HepG2 (cell line): ENCODE measurements around the gene IL27RA. TPM values are rescaled to one million over a fixed set of nuclear protein-coding genes. Genes with fewer than 3 reads are reported as not detected.

Experiments
- AHDC1 ChIP-seq: sonication (generic); formaldehyde crosslinking; IDR thresholded peaks from 2 replicates; pipeline ENCODE4 v1.5.1; 2020; ENCODE audit warnings: mild to moderate bottlenecking, missing genetic modification reagents, borderline replicate concordance
- CENPBD1 ChIP-seq: sonication (generic); formaldehyde crosslinking; IDR thresholded peaks from 2 replicates; pipeline ENCODE4 v1.8.0; 2022; ENCODE audit warnings: missing genetic modification reagents, low read depth, mild to moderate bottlenecking, borderline replicate concordance
- DR1 ChIP-seq: sonication (generic); formaldehyde crosslinking; IDR thresholded peaks from 2 replicates; pipeline ENCODE4 v1.8.0; 2021; ENCODE audit warnings: mild to moderate bottlenecking, missing genetic modification reagents, inconsistent platforms
- GTF2F1 ChIP-seq: fragments of 150-350 bp; IDR thresholded peaks from 2 replicates; pipeline ENCODE4 v1.6.1; 2014; ENCODE audit warnings: low read length
- HIC2 ChIP-seq: sonication (generic); formaldehyde crosslinking; IDR thresholded peaks from 2 replicates; pipeline ENCODE4 v1.9.0; 2022; ENCODE audit warnings: low read depth, missing genetic modification reagents
- LCORL ChIP-seq, 2 experiments: fragments of 450-650 bp in 1 of 2; sonication (generic) in 1 of 2; formaldehyde crosslinking in 1 of 2; IDR thresholded peaks; 2 replicates each; pipeline versions ENCODE4 v1.5.0 to v1.6.1; 2017 to 2020; ENCODE audit warnings: antibody characterized with exemption in 1 of 2, missing genetic modification reagents in 1 of 2
- NFIB ChIP-seq: sonication (generic); formaldehyde crosslinking; IDR thresholded peaks from 2 replicates; pipeline ENCODE4 v1.9.0; 2021; ENCODE audit warnings: missing genetic modification reagents, mild to moderate bottlenecking, borderline replicate concordance
- NFRKB ChIP-seq: fragments of 450-650 bp; IDR thresholded peaks from 2 replicates; pipeline ENCODE4 v1.6.1; 2017
- TMF1 ChIP-seq: sonication (generic); formaldehyde crosslinking; IDR thresholded peaks from 2 replicates; pipeline ENCODE4 v1.8.1; 2022; ENCODE audit warnings: low read depth, missing genetic modification reagents
- YEATS4 ChIP-seq: sonication (generic); formaldehyde crosslinking; IDR thresholded peaks from 2 replicates; pipeline ENCODE4 v1.4.0; 2020; ENCODE audit warnings: missing genetic modification reagents, borderline replicate concordance
- ZNF18 ChIP-seq: sonication (generic); formaldehyde crosslinking; IDR thresholded peaks from 2 replicates; pipeline ENCODE4 v1.8.0; 2022; ENCODE audit warnings: mild to moderate bottlenecking, missing genetic modification reagents; ENCODE audit not compliant: insufficient replicate concordance
- ZNF468 ChIP-seq: sonication (generic); formaldehyde crosslinking; IDR thresholded peaks from 2 replicates; pipeline ENCODE4 v1.8.0; 2022; ENCODE audit warnings: mild to moderate bottlenecking, moderate library complexity, missing genetic modification reagents
- ZNF574 ChIP-seq: sonication (generic); formaldehyde crosslinking; IDR thresholded peaks from 2 replicates; pipeline ENCODE4 v1.4.0; 2020; ENCODE audit warnings: missing genetic modification reagents
- ZNF619 ChIP-seq: sonication (generic); formaldehyde crosslinking; IDR thresholded peaks from 2 replicates; pipeline ENCODE4 v1.4.0; 2020; ENCODE audit warnings: mild to moderate bottlenecking, missing genetic modification reagents
- ZNF670 ChIP-seq: sonication (generic); formaldehyde crosslinking; IDR thresholded peaks from 2 replicates; pipeline ENCODE4 v1.8.0; 2022; ENCODE audit warnings: mild to moderate bottlenecking, missing genetic modification reagents, borderline replicate concordance
- ZNF672 ChIP-seq: sonication (generic); formaldehyde crosslinking; IDR thresholded peaks from 2 replicates; pipeline ENCODE4 v1.8.1; 2022; ENCODE audit warnings: missing genetic modification reagents
- ZNF75D ChIP-seq: sonication (generic); formaldehyde crosslinking; IDR thresholded peaks from 2 replicates; pipeline ENCODE4 v1.8.1; 2023; ENCODE audit warnings: missing genetic modification reagents, mild to moderate bottlenecking, borderline replicate concordance
- polyA plus RNA-seq, 8 experiments: library from polyadenylated mRNA; depleted of rRNA in 3 of 8; stranded (reverse) in 7 of 8; unstranded in 1 of 8; fragments of >200 nt; fragmentation: Illumina TruSeq in 4 of 8; extraction: Trizol in 4 of 8; gene quantifications; 2 replicates each; pipeline versions ENCODE4 v1.2.1 to v1.2.3, GENCODE V29; 2011 to 2016; ENCODE audit warnings: low read depth in 4 of 8, missing spikeins in 1 of 8, mixed read lengths in 1 of 8; ENCODE audit not compliant: insufficient read depth in 1 of 8
- total RNA-seq, 5 experiments: library from RNA; depleted of rRNA; stranded (reverse); fragments of >200 nt; fragmentation: Illumina TruSeq; extraction: Trizol; gene quantifications; 2 replicates each; pipeline ENCODE4 v1.2.3, GENCODE V29; 2016; ENCODE audit warnings: low read depth in 1 of 5

IL27RA gene
- total and polyA plus RNA-seq, 2 of the 13 experiments (the other 11 are each of a cell fraction or from before 2014, with no cell fraction given) = 3.5 to 8.1 TPM

GRCh38 chr19:14061081-14061749 is 29.7 kb downstream of the IL27RA start (continued):
- no peak for TF ChIP-seq ZNF18 (CRISPR knock-in tag)
- no peak for TF ChIP-seq ZNF672
- 0 out of 2 replicates have a peak, but pooled peaks have one; percentile 21 for TF ChIP-seq ZNF574 (CRISPR knock-in tag)
- TF ChIP-seq HIC2 = no peak
- 0 out of 2 replicates have a peak, but pooled peaks have one; percentile 44 for TF ChIP-seq YEATS4 (CRISPR knock-in tag)
- no peak for TF ChIP-seq CENPBD1 (CRISPR knock-in tag)
- no peak for TF ChIP-seq ZNF468
- no peak for TF ChIP-seq AHDC1 (CRISPR knock-in tag)
- TF ChIP-seq ZNF670 (CRISPR knock-in tag) = no peak
- TF ChIP-seq ZNF619 (CRISPR knock-in tag) = no peak
- no peak for TF ChIP-seq NFRKB
- TF ChIP-seq NFIB (CRISPR knock-in tag) = no peak
- no peak for TF ChIP-seq ZNF75D (CRISPR knock-in tag)
- no peak for TF ChIP-seq LCORL (IDR thresholded peaks at IDR 0.05)
- TF ChIP-seq LCORL (CRISPR knock-in tag; IDR thresholded peaks at IDR 0.05) = peak; percentile 80
- no peak for TF ChIP-seq GTF2F1
- TF ChIP-seq TMF1 = no peak
- TF ChIP-seq DR1 (CRISPR knock-in tag) = no peak
